ENCODE data around the gene EVI5.

- TF ChIP-seq CTCF (IDR thresholded peaks at IDR 0.05) (no peak), EZH2 (IDR thresholded peaks at IDR 0.05; ENCODE audit: borderline replicate concordance, insufficient read depth, low read depth, low read length, poor library complexity, severe bottlenecking) (no peak)
Measured at GRCh38 chr1:92721886-92722285, 63.0 kb downstream of the EVI5 start.

Data from B cell (primary cell).